ENCODE measurements around the gene ANKS1A. TPM values are rescaled to one million over a fixed set of nuclear protein-coding genes. Genes with fewer than 3 reads are reported as not detected.

The ANKS1A gene
- polyA plus RNA-seq, 2 of the 4 experiments (the other 2 are of a cell fraction), result 3.6 to 5.9 TPM

DNA sequence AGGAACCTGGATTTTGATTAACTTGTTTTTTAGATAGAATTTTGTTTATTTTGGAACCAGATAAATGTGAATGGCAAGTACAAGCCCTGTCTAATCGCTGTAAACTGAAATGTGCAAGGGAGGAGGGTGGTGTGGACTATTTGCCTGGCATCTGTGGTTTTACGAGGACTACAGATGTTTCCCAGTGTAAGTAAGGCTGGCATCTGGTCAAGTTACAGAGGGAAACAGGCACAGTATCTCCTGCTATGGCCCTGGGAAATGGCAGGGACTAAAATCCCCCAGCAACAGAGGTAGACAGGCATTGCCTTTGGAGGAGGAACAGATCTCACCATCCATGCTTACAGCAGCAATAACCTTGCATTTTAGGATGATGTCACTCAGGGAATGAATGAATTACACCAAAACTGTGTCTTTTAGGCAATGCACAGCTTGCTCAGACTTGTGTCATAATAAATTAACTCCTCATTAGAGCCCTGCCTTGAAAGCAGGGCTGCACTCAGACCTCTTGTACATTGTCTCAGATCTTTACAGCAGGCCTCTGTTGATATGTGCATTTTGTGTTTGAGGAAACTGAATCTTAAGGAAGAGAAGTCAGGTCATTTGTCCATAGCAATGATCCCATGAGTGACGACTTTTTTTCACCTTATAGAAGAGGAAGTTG is 155.8 kb downstream of the ANKS1A start:
- no peaks in the 10 kb centered on the region for H3K9me3 ChIP-seq
- FAIRE-seq (no peak), DNase-seq (ENCODE audit: low read depth in 1 of 2, low spot score in 1 of 2) (no peak), ATAC-seq (no peak)
- TF ChIP-seq CBX2 (IDR thresholded peaks at IDR 0.05; ENCODE audit: borderline replicate concordance, low read depth) (no peak), NR3C1 (IDR thresholded peaks at IDR 0.05) (no peak)
- no peak overlapping the region for H3K27ac ChIP-seq
- CTCF ChIA-PET, result no interaction called here
- WGBS (ENCODE audit: missing lambda C conversion rate), result 54% methylated on average over 3 of the region's 3 CpGs
- no peaks in the 10 kb centered on the region for H3K4me1 ChIP-seq
- H3K4me2 ChIP-seq, result no peak overlapping the region
- POLR2A ChIA-PET, result no interaction called here
- no peak overlapping the region for H3K4me3 ChIP-seq

DNA sequence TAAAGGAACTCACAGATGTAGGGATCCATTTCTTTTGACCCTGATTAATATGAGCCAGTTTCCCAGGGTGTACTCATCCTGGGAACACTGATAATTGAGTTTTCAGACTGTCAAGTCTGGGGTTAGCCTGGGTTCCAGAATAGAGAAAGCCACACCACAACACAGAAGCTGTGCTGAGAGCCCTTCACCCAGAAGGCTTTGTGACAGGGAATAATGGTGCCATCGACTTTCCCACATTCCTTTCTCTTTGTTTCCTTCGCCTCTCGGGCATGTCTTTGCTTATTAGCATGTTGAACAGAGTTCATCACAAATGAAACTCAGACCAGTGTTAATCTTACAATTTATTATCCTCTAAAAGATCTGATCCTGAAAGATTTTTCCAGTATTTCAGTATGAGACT is 157.0 kb downstream of the ANKS1A start:
- TF ChIP-seq NPAS2 (CRISPR knock-in tag; IDR thresholded peaks at IDR 0.05; ENCODE audit: borderline replicate concordance), result no peak
- POLR2A ChIA-PET, result no interaction called here
- H3K27ac ChIP-seq, result no peak overlapping the region
- CTCF ChIA-PET, result no interaction called here
- no peak overlapping the region for H3K4me2 ChIP-seq
- 81% methylated on average over 3 of the region's 3 CpGs for WGBS (ENCODE audit: missing lambda C conversion rate)
- no peak for FAIRE-seq
- no peaks in the 10 kb centered on the region for H3K4me1 ChIP-seq
- ATAC-seq, result no peak
- no peak overlapping the region for H3K4me3 ChIP-seq
- DNase-seq (ENCODE audit: low read depth in 1 of 2, low spot score in 1 of 2), result no peak
- no peaks in the 10 kb centered on the region for H3K9me3 ChIP-seq

DNA sequence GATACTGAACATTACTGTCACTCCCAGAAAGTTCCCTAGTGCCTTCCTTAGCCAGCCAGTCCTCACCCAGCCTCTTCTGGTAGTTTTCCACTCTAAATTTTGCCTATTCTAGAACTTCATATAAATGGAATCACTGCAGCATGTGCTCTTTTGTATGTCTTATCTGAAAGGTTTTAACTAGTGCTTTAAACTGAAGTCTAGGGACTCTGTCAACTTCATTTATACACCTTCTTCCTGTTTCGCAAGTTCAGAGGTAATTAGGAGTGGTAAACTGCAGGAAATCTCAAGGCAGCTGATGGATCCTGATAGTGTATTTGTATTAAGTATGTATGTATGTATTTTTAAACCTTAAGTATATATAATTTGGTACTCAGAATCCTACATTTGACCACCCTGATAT is 157.8 kb downstream of the ANKS1A start:
- ChIA-PET POLR2A (no interaction called here), CTCF (interaction anchor here (1.5 kb wide), 1 partner anchor 60 kb away, joined by 3 read pairs; no protein-coding TSS in a partner anchor)
- no peak for FAIRE-seq
- no peak for DNase-seq (ENCODE audit: low read depth in 1 of 2, low spot score in 1 of 2)
- H3K4me3 ChIP-seq, result no peak overlapping the region
- ATAC-seq, result no peak
- H3K9me3 ChIP-seq, result no peaks in the 10 kb centered on the region
- H3K4me2 ChIP-seq, result no peak overlapping the region
- WGBS (ENCODE audit: missing lambda C conversion rate), result 92% methylated on average over 1 of the region's 1 CpG
- no peak overlapping the region for H3K27ac ChIP-seq
- TF ChIP-seq HOXA7 (CRISPR knock-in tag; IDR thresholded peaks at IDR 0.05) (no peak), RFX5 (IDR thresholded peaks at IDR 0.05) (no peak), FOSB (CRISPR knock-in tag; IDR thresholded peaks at IDR 0.05) (no peak), RCOR1 (IDR thresholded peaks at IDR 0.05; ENCODE audit: low read depth, low read length) (no peak), HEYL (CRISPR knock-in tag; IDR thresholded peaks at IDR 0.05) (no peak), EP300 (IDR thresholded peaks at IDR 0.05) (no peak), CBX8 (IDR thresholded peaks at IDR 0.05) (no peak), SMC3 (IDR thresholded peaks at IDR 0.05) (no peak)
- TF ChIP-seq, protein P1, sequence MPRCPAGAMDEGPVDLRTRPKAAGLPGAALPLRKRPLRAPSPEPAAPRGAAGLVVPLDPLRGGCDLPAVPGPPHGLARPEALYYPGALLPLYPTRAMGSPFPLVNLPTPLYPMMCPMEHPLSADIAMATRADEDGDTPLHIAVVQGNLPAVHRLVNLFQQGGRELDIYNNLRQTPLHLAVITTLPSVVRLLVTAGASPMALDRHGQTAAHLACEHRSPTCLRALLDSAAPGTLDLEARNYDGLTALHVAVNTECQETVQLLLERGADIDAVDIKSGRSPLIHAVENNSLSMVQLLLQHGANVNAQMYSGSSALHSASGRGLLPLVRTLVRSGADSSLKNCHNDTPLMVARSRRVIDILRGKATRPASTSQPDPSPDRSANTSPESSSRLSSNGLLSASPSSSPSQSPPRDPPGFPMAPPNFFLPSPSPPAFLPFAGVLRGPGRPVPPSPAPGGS (IDR thresholded peaks at IDR 0.05), result no peak
- TF ChIP-seq, protein P2, sequence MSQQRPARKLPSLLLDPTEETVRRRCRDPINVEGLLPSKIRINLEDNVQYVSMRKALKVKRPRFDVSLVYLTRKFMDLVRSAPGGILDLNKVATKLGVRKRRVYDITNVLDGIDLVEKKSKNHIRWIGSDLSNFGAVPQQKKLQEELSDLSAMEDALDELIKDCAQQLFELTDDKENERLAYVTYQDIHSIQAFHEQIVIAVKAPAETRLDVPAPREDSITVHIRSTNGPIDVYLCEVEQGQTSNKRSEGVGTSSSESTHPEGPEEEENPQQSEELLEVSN (IDR thresholded peaks at IDR 0.05; ENCODE audit: borderline replicate concordance, low read depth), result no peak
- TF ChIP-seq, protein P3, sequence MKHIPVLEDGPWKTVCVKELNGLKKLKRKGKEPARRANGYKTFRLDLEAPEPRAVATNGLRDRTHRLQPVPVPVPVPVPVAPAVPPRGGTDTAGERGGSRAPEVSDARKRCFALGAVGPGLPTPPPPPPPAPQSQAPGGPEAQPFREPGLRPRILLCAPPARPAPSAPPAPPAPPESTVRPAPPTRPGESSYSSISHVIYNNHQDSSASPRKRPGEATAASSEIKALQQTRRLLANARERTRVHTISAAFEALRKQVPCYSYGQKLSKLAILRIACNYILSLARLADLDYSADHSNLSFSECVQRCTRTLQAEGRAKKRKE (CRISPR knock-in tag; IDR thresholded peaks at IDR 0.05; ENCODE audit: low read depth), result no peak
- no peaks in the 10 kb centered on the region for H3K4me1 ChIP-seq

DNA sequence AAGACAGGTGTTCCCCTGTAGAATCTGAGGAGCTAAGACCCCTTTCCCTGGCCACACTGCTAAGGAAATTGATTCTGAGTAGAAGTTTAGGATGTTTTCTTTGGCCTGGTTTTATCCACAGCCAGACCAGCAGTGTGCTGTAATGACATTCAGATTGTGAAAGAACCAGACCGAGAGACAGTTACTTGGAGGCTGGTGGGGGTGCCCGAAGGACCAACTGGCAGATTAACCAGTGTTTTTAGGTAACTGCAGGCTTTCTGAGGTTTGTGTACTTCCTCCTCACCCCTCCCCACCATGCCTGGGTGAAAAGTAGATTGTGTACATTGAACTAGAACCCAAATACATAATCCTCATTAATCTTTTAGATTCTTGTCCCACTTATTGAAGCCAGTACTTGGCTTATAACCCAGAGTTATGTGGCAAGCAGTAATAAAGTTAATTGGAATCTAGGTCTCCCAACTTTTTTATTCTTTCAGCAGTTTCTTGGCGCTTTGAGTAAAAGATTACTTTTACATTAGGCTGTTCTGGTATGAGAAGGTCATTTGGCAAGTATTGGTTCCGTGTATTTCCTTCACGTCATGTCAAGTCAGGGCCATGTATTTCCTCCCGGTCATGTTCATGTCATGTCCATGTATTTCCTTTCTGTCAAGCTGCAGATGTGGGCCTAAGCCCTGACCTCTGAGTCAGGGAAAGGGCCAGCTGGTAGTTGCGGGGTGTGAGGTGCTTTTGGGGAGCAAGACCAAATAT is 158.4 kb downstream of the ANKS1A start:
- H3K27ac ChIP-seq, result no peak overlapping the region
- no peak overlapping the region for H3K4me3 ChIP-seq
- no peaks in the 10 kb centered on the region for H3K4me1 ChIP-seq
- ATAC-seq, result no peak
- DNase-seq (ENCODE audit: low read depth in 1 of 2, low spot score in 1 of 2), result no peak
- ChIA-PET POLR2A (no interaction called here), CTCF (interaction anchor here (1.4 to 1.5 kb wide), 2 partner anchors 14 to 60 kb away, joined by 3 to 4 read pairs; no protein-coding TSS in a partner anchor)
- H3K4me2 ChIP-seq, result no peak overlapping the region
- H3K9me3 ChIP-seq, result no peaks in the 10 kb centered on the region
- FAIRE-seq, result no peak
- WGBS (ENCODE audit: missing lambda C conversion rate), result 95% methylated on average over 7 of the region's 7 CpGs
- TF ChIP-seq ZSCAN20 (CRISPR knock-in tag; IDR thresholded peaks at IDR 0.05) (no peak), POLR2A (IDR thresholded peaks at IDR 0.05; ENCODE audit: low read length) (no peak), GATA3 (IDR thresholded peaks at IDR 0.05; ENCODE audit: borderline replicate concordance) (no peak), MAZ (IDR thresholded peaks at IDR 0.05; ENCODE audit: borderline replicate concordance, low read depth, low read length) (no peak), FOSB (CRISPR knock-in tag; IDR thresholded peaks at IDR 0.05) (no peak), CBX2 (IDR thresholded peaks at IDR 0.05; ENCODE audit: borderline replicate concordance, low read depth) (no peak), RCOR1 (IDR thresholded peaks at IDR 0.05; ENCODE audit: low read depth, low read length) (no peak), JUNB (IDR thresholded peaks at IDR 0.05) (no peak), TP53 (CRISPR knock-in tag; IDR thresholded peaks at IDR 0.05) (no peak), KDM1A (IDR thresholded peaks at IDR 0.05; ENCODE audit: low read depth) (no peak)
- TF ChIP-seq, protein P3 (CRISPR knock-in tag; IDR thresholded peaks at IDR 0.05; ENCODE audit: low read depth), result no peak
- TF ChIP-seq, protein P1 (IDR thresholded peaks at IDR 0.05), result no peak
- TF ChIP-seq, protein P4, sequence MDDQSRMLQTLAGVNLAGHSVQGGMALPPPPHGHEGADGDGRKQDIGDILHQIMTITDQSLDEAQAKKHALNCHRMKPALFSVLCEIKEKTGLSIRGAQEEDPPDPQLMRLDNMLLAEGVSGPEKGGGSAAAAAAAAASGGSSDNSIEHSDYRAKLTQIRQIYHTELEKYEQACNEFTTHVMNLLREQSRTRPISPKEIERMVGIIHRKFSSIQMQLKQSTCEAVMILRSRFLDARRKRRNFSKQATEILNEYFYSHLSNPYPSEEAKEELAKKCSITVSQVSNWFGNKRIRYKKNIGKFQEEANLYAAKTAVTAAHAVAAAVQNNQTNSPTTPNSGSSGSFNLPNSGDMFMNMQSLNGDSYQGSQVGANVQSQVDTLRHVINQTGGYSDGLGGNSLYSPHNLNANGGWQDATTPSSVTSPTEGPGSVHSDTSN (IDR thresholded peaks at IDR 0.05), result no peak

All from A549 (cell line).